HCT116 (cell line): ENCODE data around the gene GLRX3.

Experiments used
- EZH2 ChIP-seq: fragments of 200-600 bp; sonication (generic); IDR thresholded peaks from 2 replicates; pipeline ENCODE4 v1.6.1; 2017; ENCODE audit warnings: antibody characterized with exemption, mixed run types
- EZH2phosphoT487 ChIP-seq: fragments of 200-600 bp; IDR thresholded peaks from 2 replicates; pipeline ENCODE4 v1.6.1; 2018; ENCODE audit warnings: antibody characterized with exemption, borderline replicate concordance
- JUND ChIP-seq: IDR thresholded peaks from 2 replicates; pipeline ENCODE4 v1.6.1; 2012
- POLR2A ChIP-seq: IDR thresholded peaks from 2 replicates; pipeline ENCODE4 v1.7.0; 2011; ENCODE audit warnings: borderline replicate concordance; ENCODE audit not compliant: insufficient read depth, insufficient read length; ENCODE audit errors: extremely low read depth
- POLR2AphosphoS5 ChIP-seq: IDR thresholded peaks from 2 replicates; pipeline ENCODE4 v1.6.1; 2011; ENCODE audit warnings: mild to moderate bottlenecking, low read depth, low read length, moderate library complexity
- SIN3A ChIP-seq: IDR thresholded peaks from 2 replicates; pipeline ENCODE4 v1.6.1; 2012; ENCODE audit warnings: low read depth
- SP1 ChIP-seq: IDR thresholded peaks from 2 replicates; pipeline ENCODE4 v1.6.1; 2012; ENCODE audit warnings: low read depth
- YY1 ChIP-seq: IDR thresholded peaks from 2 replicates; pipeline ENCODE4 v1.6.1; 2011; ENCODE audit warnings: low read length, low read depth, moderate library complexity, mild to moderate bottlenecking; ENCODE audit not compliant: insufficient replicate concordance; ENCODE audit errors: extremely low read depth
- TF ChIP-seq, protein P1 (sequence below): IDR thresholded peaks from 2 replicates; pipeline ENCODE4 v1.6.1; 2012; ENCODE audit warnings: low read depth
- TF ChIP-seq, protein P2 (sequence below), 3 experiments: fragments of 200-600 bp in 1 of 3; sonication (generic) in 1 of 3; IDR thresholded peaks in 2 of 3; conservative IDR thresholded peaks in 1 of 3; 2 replicates each; pipeline ENCODE4 v1.5.1; 2012 to 2017; ENCODE audit warnings: low read depth in 2 of 3, low read length in 2 of 3, antibody characterized with exemption in 1 of 3, borderline replicate concordance in 1 of 3, control low read depth in 1 of 3, mild to moderate bottlenecking in 1 of 3, mixed read lengths in 1 of 3, mixed run types in 1 of 3, moderate library complexity in 1 of 3; ENCODE audit not compliant: insufficient read depth in 1 of 3

DNA sequence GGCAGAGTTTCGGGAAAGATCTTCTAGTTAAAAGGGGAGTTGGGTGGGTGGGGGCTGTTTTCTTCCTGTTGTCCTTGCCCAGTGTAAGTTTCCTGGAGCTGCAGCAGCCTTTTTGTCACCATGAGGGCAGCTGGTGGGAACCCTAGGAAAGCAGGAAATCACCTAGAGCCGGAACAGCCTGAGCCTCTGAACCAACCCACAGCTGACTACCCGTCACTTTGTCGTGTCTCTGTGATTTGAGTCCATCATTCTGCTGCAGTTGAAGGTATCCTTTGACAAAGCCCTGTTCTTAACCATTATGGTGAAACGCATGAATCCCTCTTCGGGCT, 24.4 kb upstream of the GLRX3 start:
- TF ChIP-seq, protein P1, sequence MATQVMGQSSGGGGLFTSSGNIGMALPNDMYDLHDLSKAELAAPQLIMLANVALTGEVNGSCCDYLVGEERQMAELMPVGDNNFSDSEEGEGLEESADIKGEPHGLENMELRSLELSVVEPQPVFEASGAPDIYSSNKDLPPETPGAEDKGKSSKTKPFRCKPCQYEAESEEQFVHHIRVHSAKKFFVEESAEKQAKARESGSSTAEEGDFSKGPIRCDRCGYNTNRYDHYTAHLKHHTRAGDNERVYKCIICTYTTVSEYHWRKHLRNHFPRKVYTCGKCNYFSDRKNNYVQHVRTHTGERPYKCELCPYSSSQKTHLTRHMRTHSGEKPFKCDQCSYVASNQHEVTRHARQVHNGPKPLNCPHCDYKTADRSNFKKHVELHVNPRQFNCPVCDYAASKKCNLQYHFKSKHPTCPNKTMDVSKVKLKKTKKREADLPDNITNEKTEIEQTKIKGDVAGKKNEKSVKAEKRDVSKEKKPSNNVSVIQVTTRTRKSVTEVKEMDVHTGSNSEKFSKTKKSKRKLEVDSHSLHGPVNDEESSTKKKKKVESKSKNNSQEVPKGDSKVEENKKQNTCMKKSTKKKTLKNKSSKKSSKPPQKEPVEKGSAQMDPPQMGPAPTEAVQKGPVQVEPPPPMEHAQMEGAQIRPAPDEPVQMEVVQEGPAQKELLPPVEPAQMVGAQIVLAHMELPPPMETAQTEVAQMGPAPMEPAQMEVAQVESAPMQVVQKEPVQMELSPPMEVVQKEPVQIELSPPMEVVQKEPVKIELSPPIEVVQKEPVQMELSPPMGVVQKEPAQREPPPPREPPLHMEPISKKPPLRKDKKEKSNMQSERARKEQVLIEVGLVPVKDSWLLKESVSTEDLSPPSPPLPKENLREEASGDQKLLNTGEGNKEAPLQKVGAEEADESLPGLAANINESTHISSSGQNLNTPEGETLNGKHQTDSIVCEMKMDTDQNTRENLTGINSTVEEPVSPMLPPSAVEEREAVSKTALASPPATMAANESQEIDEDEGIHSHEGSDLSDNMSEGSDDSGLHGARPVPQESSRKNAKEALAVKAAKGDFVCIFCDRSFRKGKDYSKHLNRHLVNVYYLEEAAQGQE = no peak
- no peak for TF ChIP-seq SP1
- no peak for TF ChIP-seq POLR2A
- no peak for TF ChIP-seq YY1
- TF ChIP-seq, protein P2, sequence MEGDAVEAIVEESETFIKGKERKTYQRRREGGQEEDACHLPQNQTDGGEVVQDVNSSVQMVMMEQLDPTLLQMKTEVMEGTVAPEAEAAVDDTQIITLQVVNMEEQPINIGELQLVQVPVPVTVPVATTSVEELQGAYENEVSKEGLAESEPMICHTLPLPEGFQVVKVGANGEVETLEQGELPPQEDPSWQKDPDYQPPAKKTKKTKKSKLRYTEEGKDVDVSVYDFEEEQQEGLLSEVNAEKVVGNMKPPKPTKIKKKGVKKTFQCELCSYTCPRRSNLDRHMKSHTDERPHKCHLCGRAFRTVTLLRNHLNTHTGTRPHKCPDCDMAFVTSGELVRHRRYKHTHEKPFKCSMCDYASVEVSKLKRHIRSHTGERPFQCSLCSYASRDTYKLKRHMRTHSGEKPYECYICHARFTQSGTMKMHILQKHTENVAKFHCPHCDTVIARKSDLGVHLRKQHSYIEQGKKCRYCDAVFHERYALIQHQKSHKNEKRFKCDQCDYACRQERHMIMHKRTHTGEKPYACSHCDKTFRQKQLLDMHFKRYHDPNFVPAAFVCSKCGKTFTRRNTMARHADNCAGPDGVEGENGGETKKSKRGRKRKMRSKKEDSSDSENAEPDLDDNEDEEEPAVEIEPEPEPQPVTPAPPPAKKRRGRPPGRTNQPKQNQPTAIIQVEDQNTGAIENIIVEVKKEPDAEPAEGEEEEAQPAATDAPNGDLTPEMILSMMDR (IDR thresholded peaks at IDR 0.05 in 2 of 3, conservative IDR thresholded peaks at IDR 0.05 in 1 of 3; ENCODE audit: borderline replicate concordance in 1 of 3, insufficient read depth in 1 of 3, low read depth in 2 of 3, low read length in 2 of 3) = no peak
- TF ChIP-seq SIN3A = no peak
- no peak for TF ChIP-seq EZH2
- TF ChIP-seq EZH2phosphoT487 = no peak
- TF ChIP-seq JUND = no peak
- no peak for TF ChIP-seq POLR2AphosphoS5
